ENCODE data around the gene CGNL1. TPM values are rescaled to one million over a fixed set of nuclear protein-coding genes. Genes with fewer than 3 reads are reported as not detected.

Gene CGNL1
- total RNA-seq, 1 donor from 2014 or later: 26.7 TPM

DNA sequence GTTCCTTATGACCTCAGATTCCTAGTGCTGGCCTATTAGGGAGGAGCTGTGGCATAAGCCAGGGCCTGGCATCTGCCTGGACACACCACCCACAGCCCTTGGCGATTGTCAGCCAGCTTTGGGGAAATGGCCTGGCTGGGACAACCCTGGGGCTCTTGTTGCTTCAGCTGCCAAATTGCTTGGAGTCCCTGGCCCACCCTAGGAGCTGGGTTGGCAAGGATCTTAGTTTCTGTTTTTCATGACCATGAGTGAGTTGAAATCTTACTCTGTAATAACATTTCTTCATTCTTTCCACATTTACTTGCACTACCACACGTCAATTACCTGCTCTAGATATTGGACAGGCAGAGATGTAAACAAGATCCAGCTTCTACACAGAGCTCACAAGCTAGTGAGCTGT is 213.4 kb downstream of the CGNL1 start:
- DNase-seq (ENCODE audit: extremely low read depth, low read depth, low spot score): no peak

DNA sequence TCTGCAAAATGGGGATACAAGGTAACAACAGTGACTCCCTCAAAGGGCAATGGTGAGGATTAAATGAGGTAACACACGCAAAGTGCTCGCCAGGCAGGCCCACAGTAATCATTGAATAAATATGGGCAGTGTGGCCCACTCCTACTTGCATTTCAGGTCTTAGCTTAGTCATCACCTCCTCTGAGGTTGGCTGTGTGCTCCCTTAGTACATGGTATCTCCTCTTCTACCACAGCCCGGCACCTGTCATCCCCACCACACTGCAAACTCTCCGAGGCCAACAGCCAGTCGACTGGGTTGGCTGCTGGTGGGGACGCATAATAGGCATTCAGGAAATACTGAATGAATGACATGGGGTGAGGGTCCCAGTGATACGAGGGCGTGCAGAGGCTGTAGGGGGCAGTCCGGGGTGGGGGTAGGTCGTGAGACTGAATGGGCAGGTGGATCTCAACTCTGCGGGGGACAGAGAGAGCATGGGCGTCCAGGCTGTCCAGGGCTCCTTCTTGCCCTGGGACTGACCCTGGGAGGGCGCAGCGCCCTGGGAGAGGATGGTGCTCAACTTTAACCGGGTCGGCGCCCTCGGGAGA is 215.0 kb downstream of the CGNL1 start:
- DNase-seq (ENCODE audit: extremely low read depth, low read depth, low spot score): no peak

DNA sequence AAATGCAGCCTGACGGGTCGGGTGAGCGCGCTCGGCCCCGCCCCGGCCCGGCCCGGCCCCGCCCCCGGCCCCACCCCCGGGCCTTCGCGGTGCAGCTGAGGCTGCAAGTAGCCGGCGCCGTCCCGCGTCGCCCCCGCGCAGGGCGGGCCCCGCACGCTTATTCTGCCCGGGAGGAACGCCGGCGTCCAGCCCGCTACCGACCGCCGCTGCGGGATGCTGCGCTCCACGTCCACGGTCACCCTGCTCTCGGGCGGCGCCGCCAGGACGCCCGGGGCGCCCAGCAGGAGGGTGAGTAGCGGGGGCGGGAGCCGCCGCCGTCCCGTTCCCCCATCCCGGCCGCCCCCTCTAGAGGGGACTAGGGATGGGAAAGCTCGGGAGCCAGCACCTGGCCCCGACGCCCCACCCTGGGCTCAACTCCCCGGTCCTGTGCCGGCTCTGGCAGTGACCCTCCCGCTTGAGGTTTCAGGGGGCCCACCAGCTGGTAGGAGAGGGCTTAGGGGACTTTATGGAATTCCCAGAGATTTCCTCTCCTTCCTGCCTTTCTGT is 215.6 kb downstream of the CGNL1 start, which contains the start of gene MYZAP:
TSS of gene MYZAP (plus strand) at position 83 of the 546 bp plus-strand sequence. CDS start at position 214, 131 bp downstream.
- DNase-seq (ENCODE audit: extremely low read depth, low read depth, low spot score): no peak

DNA sequence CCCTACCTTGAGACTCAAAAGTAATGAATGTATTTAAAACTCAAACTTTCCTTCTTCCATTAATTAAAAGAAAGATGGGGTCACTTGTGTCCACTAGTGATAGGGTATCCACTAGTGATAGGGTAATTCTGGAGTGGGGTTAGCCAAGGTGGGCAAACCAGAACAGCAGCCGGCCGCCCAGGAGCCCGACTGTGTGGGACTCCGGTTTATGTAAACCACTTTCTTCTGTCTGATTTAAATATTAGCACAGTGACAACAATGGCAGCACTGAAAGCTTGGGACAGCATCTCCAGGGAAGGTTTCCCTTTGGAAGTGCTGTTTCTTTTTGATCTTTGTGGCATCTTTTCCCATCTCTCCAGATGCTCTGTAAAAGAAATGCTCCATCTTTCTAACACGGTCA is 216.1 kb downstream of the CGNL1 start:
- no peak for DNase-seq (ENCODE audit: extremely low read depth, low read depth, low spot score)

DNA sequence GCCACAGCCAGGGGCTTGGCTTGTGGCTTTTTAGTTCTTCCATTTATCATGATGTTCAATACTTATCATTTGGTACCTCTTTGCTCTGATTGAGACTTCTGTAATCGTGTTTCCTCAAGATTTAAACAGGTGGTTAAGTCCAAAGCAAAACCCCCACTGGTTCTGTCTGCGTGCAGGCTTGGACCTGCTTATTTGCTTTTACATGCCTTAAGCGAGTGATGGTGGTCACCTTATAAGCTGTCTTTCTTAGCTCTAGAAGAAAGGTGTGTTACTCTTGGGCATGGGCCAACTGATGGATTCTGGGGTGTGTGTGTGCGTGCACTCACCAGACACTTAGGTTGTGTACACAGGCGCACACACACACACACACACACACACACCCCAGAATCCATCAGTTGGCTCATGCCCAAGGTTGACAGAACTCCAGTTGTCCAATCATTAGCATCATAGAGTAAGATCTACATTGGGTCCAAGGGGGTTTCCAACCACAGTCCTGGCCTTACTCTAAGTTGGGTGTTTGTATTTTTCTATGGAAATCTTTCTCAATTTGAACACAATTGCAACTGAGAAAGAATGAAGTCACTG is 216.6 kb downstream of the CGNL1 start:
- DNase-seq (ENCODE audit: extremely low read depth, low read depth, low spot score): no peak

DNA sequence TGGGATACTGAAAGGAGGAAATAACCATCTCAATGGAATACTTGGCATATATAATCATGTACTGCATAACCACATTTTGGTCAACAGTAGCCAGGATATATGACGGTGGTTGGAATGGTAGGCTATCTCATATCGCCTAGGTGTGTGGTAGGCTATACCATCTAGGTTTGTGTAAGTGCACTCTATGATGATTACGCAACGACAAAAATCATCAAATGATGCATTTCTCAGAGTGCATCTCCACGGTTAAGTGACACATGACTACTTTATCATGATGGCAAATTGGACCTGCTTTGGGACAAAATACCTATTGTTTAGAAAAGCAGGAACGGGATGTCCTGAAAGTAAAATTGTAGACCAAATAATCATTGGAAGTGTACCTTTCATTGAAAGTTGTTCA is 218.2 kb downstream of the CGNL1 start:
- no peak for DNase-seq (ENCODE audit: extremely low read depth, low read depth, low spot score)

DNA sequence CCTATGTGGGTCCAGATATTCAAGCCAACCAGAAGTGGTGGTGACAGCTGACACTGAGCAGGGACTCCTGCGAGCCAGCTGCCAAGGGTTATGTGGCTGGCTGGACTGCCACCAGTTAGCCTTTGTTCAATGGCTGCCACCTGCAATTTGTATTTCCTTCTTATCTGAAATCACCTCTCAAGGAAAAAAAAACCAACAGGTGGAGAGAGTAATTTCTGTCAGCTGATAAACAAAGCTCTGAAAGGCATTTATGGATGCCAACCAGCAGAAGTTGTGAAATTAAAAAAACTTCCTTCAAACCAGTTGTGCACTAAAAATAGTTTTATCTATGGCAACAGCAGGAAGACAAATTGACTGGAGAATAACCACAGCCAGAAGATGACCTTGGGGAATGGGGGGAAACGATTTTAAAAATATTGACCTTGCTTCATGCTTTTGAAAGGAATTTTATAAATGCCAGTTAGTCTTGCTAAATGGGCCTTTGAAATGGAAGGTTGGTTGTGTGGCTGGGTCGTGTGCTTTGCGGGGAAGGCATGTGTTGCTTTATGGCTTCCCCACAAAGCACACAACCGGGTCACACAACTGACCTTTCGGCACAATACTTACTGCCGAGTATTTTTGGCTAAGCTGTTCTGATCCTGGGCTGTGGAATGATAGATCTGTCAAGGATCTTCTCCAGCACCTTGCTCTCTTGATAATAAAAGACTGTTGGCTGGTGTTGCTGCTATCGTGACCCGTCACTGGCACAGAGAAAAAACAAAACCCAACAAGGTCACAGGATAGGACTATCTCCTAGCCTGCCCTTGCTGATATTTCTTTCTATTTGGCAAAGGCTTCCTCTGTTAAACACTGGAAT is 218.9 kb downstream of the CGNL1 start:
- no peak for DNase-seq (ENCODE audit: extremely low read depth, low read depth, low spot score)

DNA sequence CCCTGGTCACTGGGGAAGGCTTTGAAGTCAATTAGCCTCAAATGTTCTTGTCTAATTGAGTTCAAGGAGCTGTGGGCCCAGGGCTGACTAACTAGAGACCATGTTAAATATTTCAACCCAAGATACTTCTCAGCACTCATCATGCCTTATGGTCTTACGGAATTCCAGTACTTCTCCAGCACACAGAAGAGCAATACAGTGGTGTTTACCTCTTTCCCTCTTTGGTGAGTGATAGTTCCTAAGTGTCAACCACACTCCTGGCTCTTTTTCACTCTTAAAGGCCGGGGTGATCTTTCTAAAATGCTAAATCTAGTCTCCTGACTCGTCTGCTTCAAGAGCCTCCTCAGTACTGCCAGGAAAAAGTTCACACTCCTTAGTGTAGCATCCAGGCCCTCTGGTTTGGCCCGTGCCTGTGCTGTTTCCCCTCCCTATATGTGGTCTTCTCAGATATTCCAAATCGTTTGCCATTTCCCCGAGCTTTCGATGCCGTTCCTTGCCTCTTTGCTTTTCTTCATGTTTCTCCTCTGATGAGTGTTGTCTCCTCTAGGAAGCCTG is 220.1 kb downstream of the CGNL1 start:
- no peak for DNase-seq (ENCODE audit: extremely low read depth, low read depth, low spot score)

DNA sequence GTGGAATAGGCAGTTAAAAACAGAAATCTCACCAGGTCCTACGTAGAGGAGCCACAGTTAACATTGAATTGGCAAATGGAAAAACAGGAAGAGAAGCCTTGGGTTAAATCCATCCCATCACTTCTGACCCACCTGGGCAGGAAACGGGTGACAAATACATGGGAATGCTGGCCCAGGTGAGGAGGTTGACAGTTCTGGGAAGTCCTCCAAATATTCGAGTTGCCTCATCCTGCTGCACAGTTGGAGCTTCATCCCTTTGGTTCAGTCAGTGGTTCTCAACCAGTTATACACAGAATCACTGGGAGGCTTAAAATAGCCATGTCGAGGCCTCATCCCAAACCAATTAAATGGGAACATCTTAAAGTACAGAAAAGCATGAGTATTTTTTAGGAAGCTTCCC is 220.7 kb downstream of the CGNL1 start:
- no peak for DNase-seq (ENCODE audit: extremely low read depth, low read depth, low spot score)

DNA sequence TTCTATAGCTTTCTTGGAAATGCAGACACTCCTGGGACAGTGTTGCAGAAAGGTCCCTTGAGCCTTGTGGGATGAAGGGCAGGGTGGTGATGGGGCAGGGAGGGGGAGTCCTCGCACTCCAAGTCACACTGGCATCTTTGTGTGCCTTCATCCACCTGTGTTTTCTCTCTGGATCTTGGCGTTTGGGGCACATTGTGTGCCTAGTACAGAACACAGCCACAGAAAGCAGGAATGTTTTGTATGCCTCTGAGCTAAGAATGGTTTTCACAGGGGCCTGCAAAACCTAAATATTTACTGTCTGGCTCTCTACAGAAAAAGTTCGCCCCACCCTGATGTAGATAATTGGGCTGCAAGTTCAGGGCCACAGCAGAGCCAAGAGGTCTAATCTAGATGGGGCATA is 221.1 kb downstream of the CGNL1 start:
- DNase-seq (ENCODE audit: extremely low read depth, low read depth, low spot score): no peak

DNA sequence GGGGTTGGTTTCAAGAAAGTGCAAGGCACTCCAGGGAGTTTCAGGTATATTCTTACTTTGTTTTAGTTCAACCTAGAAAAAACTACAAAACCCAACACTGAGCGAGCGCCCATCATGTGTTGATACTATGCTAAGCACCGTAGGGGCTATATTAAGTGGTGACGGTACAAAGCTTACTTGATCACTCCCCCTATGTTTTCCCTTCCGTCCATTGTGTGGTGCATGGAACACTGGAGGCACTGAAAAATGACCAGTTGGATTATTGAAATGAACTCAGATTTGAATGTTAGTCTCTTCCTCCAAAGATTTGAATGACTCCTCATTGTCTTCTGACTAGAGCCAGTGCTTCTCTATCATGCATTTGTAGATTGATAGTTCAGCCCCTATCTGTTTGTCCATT is 222.0 kb downstream of the CGNL1 start:
- DNase-seq (ENCODE audit: extremely low read depth, low read depth, low spot score): no peak

DNA sequence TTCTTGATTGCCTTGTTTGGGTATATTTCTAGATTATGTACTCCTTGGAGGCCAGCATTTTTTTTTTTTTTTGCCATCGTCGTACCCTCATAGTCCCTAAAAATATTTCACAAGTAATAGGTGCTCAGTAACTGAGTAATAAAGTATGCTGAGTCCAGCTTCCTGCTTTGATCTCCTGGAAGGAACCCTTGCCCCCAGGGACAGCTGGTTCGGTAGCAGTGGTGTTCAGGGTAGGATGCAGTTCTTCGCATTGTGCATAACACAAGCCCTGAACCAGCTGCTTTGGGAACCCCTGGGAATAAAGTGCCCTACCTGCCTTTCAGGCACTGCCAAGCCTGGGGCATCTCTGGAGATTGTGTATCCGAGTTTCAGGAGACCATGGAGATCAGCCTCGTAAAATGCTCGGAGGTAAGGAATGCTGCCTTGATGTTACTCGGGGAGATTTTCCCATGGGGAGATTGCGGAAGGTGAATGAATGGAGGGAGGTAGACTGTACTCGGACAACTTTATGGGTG is 223.0 kb downstream of the CGNL1 start:
- no peak for DNase-seq (ENCODE audit: extremely low read depth, low read depth, low spot score)

DNA sequence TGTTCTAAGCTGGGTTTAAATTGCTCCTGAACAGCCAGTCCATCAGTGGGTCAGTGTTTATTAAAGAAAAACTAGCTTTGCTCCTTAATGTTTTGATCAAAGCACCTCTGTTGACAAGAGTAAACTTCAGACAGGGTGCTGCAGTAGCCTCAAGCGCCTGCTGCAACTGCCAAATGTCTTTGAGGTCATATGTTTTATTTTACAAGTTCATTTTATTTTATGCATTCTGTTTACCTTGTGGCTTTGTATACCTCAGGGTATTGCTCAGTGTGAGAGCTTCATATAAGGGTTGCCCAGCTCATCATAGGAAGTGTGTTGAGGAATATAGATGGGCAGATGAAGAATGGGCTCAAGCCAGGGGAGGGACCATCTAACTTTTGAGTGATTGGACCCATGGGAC is 223.9 kb downstream of the CGNL1 start:
- no peak for DNase-seq (ENCODE audit: extremely low read depth, low read depth, low spot score)

Other genes starting within 250 kb of the CGNL1 start
- 3.1 and 23.0 TPM in 2 replicates for gene MYZAP, start 215.4 kb downstream of the CGNL1 start, total RNA-seq